GM21717 (cell line): ENCODE measurements around the gene SMPX.

Source experiments
- ATAC-seq: cut with Tn5 transposase; IDR thresholded peaks from one replicate; pipeline ENCODE4 v1.9.1; 2021; ENCODE audit warnings: mild to moderate bottlenecking, moderate library complexity; ENCODE audit not compliant: unreplicated experiment

Gene SMPX

GRCh38 chrX:21744721-21745120 lies 13.2 kb downstream of the SMPX start:
- no peak for ATAC-seq

GRCh38 chrX:21744060-21744459 lies 13.9 kb downstream of the SMPX start:
- no peak for ATAC-seq

- ATAC-seq, result no peak
Observed at GRCh38 chrX:21741869-21742701, 15.8 kb downstream of the SMPX start.

GRCh38 chrX:21741364-21741763 lies 16.6 kb downstream of the SMPX start:
- no peak for ATAC-seq

GRCh38 chrX:21740329-21741274 lies 17.3 kb downstream of the SMPX start:
- no peak for ATAC-seq

- no peak for ATAC-seq
Observed at GRCh38 chrX:21738950-21739287, 19.0 kb downstream of the SMPX start.

GRCh38 chrX:21738210-21738949 lies 19.5 kb downstream of the SMPX start:
- ATAC-seq, result no peak

GRCh38 chrX:21735768-21736127 lies 22.2 kb downstream of the SMPX start:
- no peak for ATAC-seq

- ATAC-seq, result no peak
Observed at GRCh38 chrX:21735038-21735767, 22.7 kb downstream of the SMPX start.

- ATAC-seq, result no peak
Observed at GRCh38 chrX:21734175-21734574, 23.7 kb downstream of the SMPX start.

- ATAC-seq, result no peak
Observed at GRCh38 chrX:21733705-21734104, 24.2 kb downstream of the SMPX start.

GRCh38 chrX:21730026-21730425 lies 27.9 kb downstream of the SMPX start:
- ATAC-seq, result no peak

GRCh38 chrX:21728276-21728968 lies 29.5 kb downstream of the SMPX start:
- no peak for ATAC-seq

GRCh38 chrX:21725916-21726315 lies 32.0 kb downstream of the SMPX start:
- no peak for ATAC-seq

- no peak for ATAC-seq
Observed at GRCh38 chrX:21725496-21725895, 32.4 kb downstream of the SMPX start.

- no peak for ATAC-seq
Observed at GRCh38 chrX:21723814-21724213, 34.1 kb downstream of the SMPX start.

GRCh38 chrX:21723084-21723483 lies 34.8 kb downstream of the SMPX start:
- ATAC-seq, result no peak

GRCh38 chrX:21721195-21721594 lies 36.7 kb downstream of the SMPX start:
- ATAC-seq, result no peak

- ATAC-seq, result no peak
Observed at GRCh38 chrX:21718575-21718974, 39.3 kb downstream of the SMPX start.

GRCh38 chrX:21717802-21718201 lies 40.1 kb downstream of the SMPX start:
- ATAC-seq, result no peak
